SH-SY5Y (cell line): ENCODE measurements around the gene XRCC5.

ENCODE experiments used
- GATA2 ChIP-seq: IDR thresholded peaks from 2 replicates; pipeline ENCODE4 v1.6.1; 2011; ENCODE audit warnings: mild to moderate bottlenecking, low read depth, low read length
- GATA3 ChIP-seq: IDR thresholded peaks from 2 replicates; pipeline ENCODE4 v1.6.1; 2011; ENCODE audit warnings: low read depth, mild to moderate bottlenecking, low read length, moderate library complexity

GRCh38 chr2:216094701-216095100 lies 14.4 kb upstream of the XRCC5 start:
- no peak for TF ChIP-seq GATA2
- no peak for TF ChIP-seq GATA3
